ENCODE results near the gene ANKS1A. TPM values are rescaled to one million over a fixed set of nuclear protein-coding genes. Genes with fewer than 3 reads are reported as not detected.

ANKS1A gene
- total and polyA plus RNA-seq, 12 donors = 7.1 to 36.3 (median 29.9) TPM

DNA sequence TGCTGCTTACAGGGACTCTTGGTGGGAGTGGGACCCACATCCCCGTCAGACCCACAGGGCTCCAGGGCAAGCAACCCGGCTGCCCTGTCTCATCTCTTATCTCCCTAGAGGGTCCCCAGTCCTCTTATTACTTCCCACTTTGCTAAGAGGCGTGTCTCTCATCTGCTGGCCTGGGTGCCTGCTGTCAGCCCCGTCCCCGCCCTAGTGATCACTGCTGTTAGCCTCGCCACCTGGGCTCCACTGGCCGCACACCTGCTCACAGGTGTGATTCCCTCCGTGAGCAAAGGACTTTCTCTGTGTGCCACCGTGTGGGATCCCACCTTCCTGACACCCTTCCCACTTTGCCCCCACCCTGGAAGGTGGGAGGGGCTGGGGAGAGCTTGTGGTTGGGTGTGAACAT lies 194.5 kb downstream of the ANKS1A start:
- H3K4me3 ChIP-seq = no peak overlapping the region
- 90 to 93% methylated on average over 9 of the region's 9 CpGs for WGBS, 2 donors
- no peak for DNase-seq
- ATAC-seq = no peak
- no peaks in the 10 kb centered on the region for H3K27me3 ChIP-seq
- H3K9me3 ChIP-seq = no peaks in the 10 kb centered on the region
- no peak overlapping the region for H3K27ac ChIP-seq
- intact Hi-C loops (cut with DNase I) = no loop called here
- H3K4me1 ChIP-seq = peaks cover 0 to 34% (median 19%) of the 10 kb centered on the region in 9 donors
- peaks cover 9 to 100% (median 82%) of the 10 kb centered on the region in 9 donors for H3K36me3 ChIP-seq
- TF ChIP-seq, protein P1, sequence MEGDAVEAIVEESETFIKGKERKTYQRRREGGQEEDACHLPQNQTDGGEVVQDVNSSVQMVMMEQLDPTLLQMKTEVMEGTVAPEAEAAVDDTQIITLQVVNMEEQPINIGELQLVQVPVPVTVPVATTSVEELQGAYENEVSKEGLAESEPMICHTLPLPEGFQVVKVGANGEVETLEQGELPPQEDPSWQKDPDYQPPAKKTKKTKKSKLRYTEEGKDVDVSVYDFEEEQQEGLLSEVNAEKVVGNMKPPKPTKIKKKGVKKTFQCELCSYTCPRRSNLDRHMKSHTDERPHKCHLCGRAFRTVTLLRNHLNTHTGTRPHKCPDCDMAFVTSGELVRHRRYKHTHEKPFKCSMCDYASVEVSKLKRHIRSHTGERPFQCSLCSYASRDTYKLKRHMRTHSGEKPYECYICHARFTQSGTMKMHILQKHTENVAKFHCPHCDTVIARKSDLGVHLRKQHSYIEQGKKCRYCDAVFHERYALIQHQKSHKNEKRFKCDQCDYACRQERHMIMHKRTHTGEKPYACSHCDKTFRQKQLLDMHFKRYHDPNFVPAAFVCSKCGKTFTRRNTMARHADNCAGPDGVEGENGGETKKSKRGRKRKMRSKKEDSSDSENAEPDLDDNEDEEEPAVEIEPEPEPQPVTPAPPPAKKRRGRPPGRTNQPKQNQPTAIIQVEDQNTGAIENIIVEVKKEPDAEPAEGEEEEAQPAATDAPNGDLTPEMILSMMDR (IDR thresholded peaks at IDR 0.05) = no peak

DNA sequence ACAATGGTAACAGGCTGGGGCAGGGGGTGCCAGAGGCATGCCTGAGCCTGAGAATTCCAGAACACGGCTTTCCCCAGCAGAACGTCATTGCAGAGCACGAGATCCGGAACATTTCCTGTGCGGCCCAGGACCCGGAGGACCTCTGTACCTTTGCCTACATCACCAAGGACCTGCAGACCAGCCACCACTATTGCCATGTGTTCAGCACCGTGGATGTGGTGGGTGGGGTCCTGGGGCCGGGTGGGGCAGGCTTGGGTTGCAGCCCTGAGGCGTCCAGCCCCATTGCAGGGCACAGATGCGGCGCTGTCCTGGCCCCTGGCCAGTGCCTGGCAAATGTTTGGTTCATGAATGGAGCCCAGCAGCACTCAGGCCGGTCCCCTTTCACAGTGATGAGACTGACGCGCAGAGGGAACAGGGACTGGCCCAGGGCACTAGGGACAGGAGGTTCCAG lies 195.0 kb downstream of the ANKS1A start:
- no peak for DNase-seq
- Histone ChIP-seq H3K9me3 (no peaks in the 10 kb centered on the region), H3K4me1 (peaks cover 0 to 34% (median 19%) of the 10 kb centered on the region in 9 donors), H3K4me3 (no peak overlapping the region), H3K27me3 (no peaks in the 10 kb centered on the region), H3K36me3 (peaks cover 6 to 100% (median 79%) of the 10 kb centered on the region in 9 donors), H3K27ac (no peak overlapping the region)
- no peak for ATAC-seq
- TF ChIP-seq, protein P1 (IDR thresholded peaks at IDR 0.05) = no peak
- 83 to 92% methylated on average over 14 of the region's 14 CpGs for WGBS, 2 donors
- intact Hi-C loops (cut with DNase I) = no loop called here

DNA sequence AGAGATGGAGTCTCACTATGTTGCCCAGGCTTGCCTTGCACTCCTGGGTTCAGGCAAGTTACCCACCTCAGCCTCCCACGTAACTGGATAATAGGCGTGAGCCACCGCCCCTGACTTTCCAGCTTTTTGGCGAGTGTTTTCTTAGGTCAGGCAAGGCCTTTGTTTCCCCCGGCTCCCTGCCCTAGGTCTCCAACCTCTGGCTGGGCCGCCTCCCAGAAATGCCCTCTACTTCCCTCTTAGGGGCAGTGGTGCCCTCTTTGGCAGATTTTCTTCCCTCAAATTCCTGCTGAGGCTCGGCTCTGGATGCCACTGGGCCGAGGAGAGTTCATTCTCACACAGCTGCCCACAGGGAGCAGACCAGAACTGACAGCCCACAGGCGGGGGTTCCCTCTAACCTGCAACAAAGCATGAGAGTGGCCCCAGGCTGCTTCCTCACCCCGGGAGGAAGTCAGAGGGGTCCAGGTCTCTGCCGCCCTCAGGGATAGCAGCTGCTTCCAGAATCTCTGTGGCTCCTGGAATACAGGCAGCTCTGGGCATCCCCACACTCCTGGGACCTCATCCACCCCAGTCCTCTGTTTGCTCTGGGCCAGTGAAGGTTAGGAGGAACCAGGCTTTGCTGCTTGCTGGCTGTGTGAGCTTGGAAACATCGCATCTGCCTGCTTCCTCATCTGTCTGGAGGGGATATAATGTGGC lies 195.6 kb downstream of the ANKS1A start:
- intact Hi-C loops (cut with DNase I) = no loop called here
- no peaks in the 10 kb centered on the region for H3K9me3 ChIP-seq
- ATAC-seq = no peak
- no peak overlapping the region for H3K4me3 ChIP-seq
- peaks cover 0 to 39% (median 19%) of the 10 kb centered on the region in 9 donors for H3K4me1 ChIP-seq
- H3K27me3 ChIP-seq = no peaks in the 10 kb centered on the region
- TF ChIP-seq, protein P1 (IDR thresholded peaks at IDR 0.05) = no peak
- DNase-seq = no peak
- peaks cover 6 to 100% (median 79%) of the 10 kb centered on the region in 9 donors for H3K36me3 ChIP-seq
- H3K27ac ChIP-seq = no peak overlapping the region
- WGBS, 2 donors = 88 to 90% methylated on average over 12 of the region's 12 CpGs

DNA sequence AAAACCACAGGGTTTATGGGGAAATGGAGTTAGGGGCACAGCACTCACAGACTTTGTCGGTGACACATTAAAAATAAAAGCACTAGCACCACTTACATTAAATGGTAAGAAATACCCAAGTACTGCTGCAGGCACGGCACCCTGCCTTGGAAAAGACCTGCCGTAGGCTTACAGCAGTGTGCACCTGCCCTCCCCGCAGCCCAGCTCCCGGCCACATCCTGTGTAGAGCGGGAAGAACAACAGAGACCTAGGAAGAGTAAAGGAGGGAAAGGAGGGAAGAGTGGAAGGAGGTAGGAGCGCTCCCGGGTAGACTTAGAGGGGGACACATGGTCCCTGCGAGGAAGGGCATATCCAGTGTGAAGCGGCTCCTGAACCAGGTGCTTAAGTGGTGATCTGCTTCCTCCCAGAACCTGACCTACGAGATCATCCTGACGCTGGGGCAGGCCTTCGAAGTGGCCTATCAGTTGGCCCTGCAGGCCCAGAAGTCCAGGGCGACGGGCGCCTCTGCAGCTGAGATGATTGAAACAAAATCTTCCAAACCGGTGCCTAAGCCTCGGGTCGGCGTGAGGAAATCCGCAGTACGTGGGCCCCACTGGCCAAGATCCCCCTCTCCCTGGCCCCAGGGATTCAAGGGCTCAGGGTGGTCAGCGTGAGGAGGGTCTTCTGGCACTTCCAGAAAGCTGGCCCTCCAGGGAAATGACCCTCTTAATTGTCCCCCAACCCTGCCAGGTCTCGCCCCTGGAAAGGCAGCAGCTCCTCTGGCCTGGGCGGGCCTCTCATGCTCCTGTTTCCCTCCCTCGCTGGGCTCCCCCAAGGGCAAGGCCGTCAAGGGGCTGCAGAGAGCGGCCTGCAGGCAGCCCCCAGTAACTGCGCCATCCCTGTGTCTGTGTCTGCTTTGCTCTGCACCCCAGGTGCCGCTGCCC lies 196.6 kb downstream of the ANKS1A start:
- no peak for DNase-seq

More for the DNA sequence above, 196.6 kb downstream of the ANKS1A start:
- peaks cover 0 to 44% (median 24%) of the 10 kb centered on the region in 9 donors for H3K4me1 ChIP-seq
- no peak overlapping the region for H3K27ac ChIP-seq
- WGBS, 2 donors = 95% methylated on average over 30 of the region's 30 CpGs
- no peaks in the 10 kb centered on the region for H3K9me3 ChIP-seq
- intact Hi-C loops (cut with DNase I) = no loop called here
- H3K4me3 ChIP-seq = no peak overlapping the region
- peaks cover 6 to 100% (median 70%) of the 10 kb centered on the region in 9 donors for H3K36me3 ChIP-seq
- no peaks in the 10 kb centered on the region for H3K27me3 ChIP-seq
- no peak for ATAC-seq
- TF ChIP-seq, protein P1 (IDR thresholded peaks at IDR 0.05) = no peak
